Measurements from ENCODE around the gene ACTRT2. TPM values are rescaled to one million over a fixed set of nuclear protein-coding genes. Genes with fewer than 3 reads are reported as not detected.

The ACTRT2 gene
- total RNA-seq (ENCODE audit: low replicate concordance): not detected in 2 replicates

DNA sequence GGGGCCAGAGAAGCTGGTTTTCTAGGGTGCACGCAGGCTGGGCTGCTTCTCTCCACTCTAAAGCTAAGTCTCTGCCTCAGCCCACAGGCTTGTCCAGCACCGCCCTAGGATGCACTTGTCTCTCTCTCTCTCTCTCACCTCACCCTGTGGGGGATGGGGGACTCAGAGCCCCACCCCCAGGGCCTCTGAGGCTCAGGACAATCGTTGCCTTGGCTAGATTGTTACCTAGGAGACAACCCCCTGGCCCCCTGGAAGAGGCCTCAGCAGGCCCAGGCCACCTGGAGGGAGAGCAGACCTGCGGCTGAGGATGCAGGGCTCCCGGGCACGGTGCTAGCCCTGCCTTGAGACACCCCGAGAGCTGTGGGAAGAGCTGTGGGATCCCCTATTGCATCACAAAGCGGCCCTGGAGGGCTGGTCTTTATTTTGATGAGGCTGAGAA, at the start of gene ACTRT2:
Gene ACTRT2 (plus strand): TSS at position 235 of the 439 bp plus-strand sequence. CDS start 220 bp downstream, outside the sequence.
- TF ChIP-seq, protein P1, sequence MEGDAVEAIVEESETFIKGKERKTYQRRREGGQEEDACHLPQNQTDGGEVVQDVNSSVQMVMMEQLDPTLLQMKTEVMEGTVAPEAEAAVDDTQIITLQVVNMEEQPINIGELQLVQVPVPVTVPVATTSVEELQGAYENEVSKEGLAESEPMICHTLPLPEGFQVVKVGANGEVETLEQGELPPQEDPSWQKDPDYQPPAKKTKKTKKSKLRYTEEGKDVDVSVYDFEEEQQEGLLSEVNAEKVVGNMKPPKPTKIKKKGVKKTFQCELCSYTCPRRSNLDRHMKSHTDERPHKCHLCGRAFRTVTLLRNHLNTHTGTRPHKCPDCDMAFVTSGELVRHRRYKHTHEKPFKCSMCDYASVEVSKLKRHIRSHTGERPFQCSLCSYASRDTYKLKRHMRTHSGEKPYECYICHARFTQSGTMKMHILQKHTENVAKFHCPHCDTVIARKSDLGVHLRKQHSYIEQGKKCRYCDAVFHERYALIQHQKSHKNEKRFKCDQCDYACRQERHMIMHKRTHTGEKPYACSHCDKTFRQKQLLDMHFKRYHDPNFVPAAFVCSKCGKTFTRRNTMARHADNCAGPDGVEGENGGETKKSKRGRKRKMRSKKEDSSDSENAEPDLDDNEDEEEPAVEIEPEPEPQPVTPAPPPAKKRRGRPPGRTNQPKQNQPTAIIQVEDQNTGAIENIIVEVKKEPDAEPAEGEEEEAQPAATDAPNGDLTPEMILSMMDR (IDR thresholded peaks at IDR 0.05; ENCODE audit: insufficient read depth, low read length): no peak
- no peak within 1 kb of the TSS for H3K4me3 ChIP-seq (ENCODE audit: low read depth, low read length)
- DNase-seq (ENCODE audit: low read depth): no peak

DNA sequence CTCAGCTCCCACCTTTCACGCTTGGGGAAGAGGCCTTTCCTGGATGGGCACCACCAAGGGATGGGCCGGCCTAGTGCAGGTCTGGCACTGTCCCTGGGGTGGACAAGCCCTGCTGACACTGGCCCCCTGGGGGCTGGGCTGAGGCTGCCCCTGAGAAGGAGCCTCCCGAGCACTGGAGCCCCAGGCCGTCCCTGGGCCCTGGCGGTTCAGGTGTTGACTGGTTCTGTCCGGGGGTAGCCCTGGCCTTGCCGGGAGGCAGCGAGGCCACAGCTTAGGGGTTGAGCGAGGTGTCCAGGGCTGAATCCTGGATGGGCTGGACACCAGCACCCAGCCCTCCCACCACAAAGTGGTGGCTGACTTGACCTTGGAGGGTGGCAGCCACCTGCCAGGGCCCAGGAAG, 49.7 kb upstream of the ACTRT2 start:
- TF ChIP-seq, protein P1 (IDR thresholded peaks at IDR 0.05; ENCODE audit: insufficient read depth, low read length): no peak
- H3K4me3 ChIP-seq (ENCODE audit: low read depth, low read length): no peak overlapping the region
- DNase-seq (ENCODE audit: low read depth): no peak

DNA sequence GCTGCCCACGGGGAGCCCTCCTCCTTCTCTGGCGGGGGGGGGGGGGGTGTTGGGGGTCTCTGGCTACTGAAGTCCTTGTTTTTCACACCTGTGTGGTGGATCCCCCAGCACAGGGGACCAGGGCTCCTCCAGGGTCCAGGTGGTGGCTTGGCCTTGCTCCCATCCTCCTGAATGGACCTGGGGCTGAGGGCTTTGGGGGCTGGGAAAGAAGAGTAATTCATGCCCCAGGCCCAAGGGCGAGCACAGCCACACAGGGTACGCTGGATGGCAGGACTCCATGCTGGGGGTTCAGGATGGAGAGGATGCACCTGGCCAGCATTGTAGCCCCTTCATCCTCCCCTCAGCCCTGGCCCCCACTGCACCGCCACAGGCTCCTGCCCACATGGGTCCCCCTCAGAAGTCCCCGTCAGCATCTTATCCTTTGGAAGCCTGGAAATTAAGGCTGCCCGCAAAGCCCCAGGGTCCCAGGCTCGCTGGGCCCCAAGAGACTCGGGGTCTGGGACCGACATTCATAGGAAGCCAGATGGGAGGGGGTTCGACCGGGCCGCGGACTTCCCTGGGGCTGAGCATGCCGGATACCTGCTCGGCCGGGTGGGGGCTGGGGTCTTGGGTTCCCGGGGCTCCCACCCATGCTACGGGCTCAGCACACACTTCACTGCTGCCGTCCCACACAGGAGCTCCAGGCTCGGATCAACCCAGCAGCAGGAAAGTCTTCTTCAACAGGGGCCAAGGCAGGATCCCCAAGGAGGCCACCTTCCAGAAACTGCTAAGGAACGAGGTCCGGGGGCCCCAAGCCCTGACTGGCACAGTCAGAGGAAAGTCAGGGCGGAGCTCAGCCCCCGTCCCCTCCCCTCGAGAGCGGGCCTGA, 49.0 kb upstream of the ACTRT2 start:
- H3K4me3 ChIP-seq (ENCODE audit: low read depth, low read length): no peak overlapping the region
- TF ChIP-seq, protein P1 (IDR thresholded peaks at IDR 0.05; ENCODE audit: insufficient read depth, low read length): no peak
- DNase-seq (ENCODE audit: low read depth): no peak

DNA sequence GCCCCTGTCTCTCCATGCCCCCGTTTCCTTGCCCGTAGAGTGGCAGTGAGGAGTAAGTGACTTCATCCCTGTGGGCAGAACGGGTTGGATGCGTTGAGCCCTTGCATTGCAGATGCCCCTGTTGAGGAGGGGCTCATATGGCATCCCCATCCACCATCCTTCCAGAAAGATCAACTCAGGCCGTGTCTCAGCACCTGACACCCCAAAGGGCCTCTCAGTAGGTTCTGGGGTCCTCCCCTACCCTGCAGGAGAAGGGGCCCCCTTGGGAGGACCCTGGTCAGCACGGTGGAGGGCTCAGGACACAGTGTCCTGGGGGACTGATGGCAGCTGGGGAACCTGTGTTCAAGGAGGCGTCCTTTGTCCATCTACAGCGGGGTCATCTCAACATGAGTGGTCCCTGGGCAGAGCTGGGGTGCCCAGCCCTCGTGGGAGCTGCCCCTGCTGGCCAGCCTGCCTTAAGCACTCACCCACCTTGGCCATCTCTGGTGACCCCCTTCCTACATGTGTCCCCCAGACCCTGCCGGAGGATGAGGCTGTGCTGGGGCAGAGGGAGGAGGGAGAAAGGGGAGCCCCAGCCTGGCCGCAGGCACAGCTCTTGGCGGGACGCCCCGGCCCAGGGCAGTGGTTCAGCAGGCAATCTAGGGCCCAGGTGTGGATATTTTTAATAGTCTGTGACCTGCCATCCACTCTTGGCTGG, 48.2 kb upstream of the ACTRT2 start:
- no peak overlapping the region for H3K4me3 ChIP-seq (ENCODE audit: low read depth, low read length)
- TF ChIP-seq, protein P1 (IDR thresholded peaks at IDR 0.05; ENCODE audit: insufficient read depth, low read length): no peak
- no peak for DNase-seq (ENCODE audit: low read depth)

DNA sequence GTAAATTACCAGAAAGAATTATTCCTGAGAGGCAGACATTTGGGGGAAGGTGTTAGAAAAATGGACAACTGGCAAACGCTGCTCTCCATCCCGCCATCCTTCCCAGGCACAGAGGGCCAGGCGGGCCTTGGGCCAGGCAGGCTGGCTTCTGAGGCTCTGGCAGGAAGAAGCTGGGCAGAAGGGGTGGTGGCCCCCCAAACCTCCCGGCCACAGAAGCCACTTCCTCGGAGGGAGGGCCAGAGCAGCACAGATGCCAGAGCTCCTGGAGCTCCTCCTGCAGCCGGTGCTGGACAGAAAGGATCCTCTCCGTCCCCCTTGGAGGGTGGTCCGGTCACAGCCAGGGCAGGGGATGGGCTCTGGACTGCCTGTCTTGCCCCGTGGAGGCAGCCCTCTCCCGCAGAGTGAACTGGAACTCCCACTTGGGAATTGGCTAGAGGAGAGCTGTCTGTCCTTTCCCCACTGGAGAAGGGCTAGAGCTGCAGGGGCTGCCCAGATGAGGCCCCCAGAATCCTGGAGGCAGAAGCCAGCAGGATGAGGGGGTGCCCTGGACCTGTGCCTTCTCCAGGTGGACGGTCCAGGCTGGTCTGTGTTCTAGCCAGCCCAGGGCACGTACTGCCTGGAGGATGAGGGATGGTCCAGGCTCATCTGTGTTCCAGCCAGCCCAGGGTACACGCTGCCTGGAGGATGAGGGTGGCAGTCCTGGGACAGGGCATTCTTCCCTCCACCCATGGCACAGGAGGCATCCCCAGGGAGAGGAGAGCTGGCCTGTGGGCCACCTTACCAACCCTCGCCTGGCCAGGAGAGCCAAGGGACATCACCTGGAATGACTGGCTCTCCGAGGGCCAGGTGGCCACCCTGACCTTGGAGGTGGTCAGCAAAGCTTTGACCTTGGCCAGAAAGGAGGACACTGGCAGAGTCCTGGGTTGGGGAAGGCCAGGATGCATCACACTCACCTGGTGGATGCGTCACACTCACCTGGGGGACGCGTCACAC, 47.4 kb upstream of the ACTRT2 start:
- H3K4me3 ChIP-seq (ENCODE audit: low read depth, low read length): no peak overlapping the region
- no peak for DNase-seq (ENCODE audit: low read depth)
- TF ChIP-seq, protein P1 (IDR thresholded peaks at IDR 0.05; ENCODE audit: insufficient read depth, low read length): no peak

DNA sequence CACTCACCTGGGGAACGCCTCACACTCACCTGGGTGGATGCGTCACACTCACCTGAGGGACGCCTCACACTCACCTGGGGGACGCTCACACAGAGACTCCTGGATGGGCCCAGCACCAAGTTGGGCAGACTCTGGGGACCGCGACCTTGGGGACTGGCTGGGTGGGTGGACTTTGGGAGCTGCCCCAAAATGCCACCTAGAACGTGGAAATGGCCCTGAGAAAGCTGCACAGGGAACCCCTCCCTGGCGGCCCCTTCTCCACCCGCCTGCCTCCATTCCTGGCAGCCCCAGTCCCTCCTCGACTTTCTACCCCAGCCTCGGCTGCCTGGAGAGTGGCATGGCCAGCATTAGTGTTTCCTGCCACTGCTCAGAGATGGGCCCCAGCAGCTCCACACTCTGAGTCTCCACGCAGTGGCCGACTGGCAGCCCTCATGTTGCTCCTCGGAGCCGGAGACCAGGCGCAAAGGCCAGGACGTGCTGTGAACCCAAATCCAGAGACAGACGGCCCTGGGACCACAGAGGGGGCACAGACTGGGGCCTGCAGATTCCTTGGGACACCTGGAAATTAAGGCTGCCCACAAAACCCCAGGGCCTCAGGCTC, 46.5 kb upstream of the ACTRT2 start:
- no peak for DNase-seq (ENCODE audit: low read depth)
- TF ChIP-seq, protein P1 (IDR thresholded peaks at IDR 0.05; ENCODE audit: insufficient read depth, low read length): no peak
- H3K4me3 ChIP-seq (ENCODE audit: low read depth, low read length): no peak overlapping the region

Measured in fibroblast of the aortic adventitia (primary cell).